ENCODE measurements around the gene SYCE3.
"Not testable (repeated sequence)": the region's sequence is repeated elsewhere in the genome, so short reads cannot be mapped to it uniquely, and the experiment has no call there.

SYCE3 gene

GRCh38 chr22:50562523-50563412, at the start of gene SYCE3:
TSS of gene SYCE3 (minus strand) at chr22:50562919. CDS start at chr22:50556405, 6,514 bp downstream.
- H3K27ac ChIP-seq: peak within 1 kb of the TSS; percentile 47
- peak; percentile 49 for DNase-seq (ENCODE audit: low read depth, low spot score)

GRCh38 chr22:50612168-50612527, 49.4 kb upstream of the SYCE3 start:
- DNase-seq (ENCODE audit: low read depth, low spot score): no peak
- no peak overlapping the region for H3K27ac ChIP-seq

- DNase-seq (ENCODE audit: low read depth, low spot score): no peak
- no peak overlapping the region for H3K27ac ChIP-seq
Measured at GRCh38 chr22:50611341-50612060, 48.8 kb upstream of the SYCE3 start.

- no peak for DNase-seq (ENCODE audit: low read depth, low spot score)
- H3K27ac ChIP-seq: no peak overlapping the region
Measured at GRCh38 chr22:50610581-50610980, 47.9 kb upstream of the SYCE3 start.

GRCh38 chr22:50610041-50610451, 47.3 kb upstream of the SYCE3 start:
- no peak for DNase-seq (ENCODE audit: low read depth, low spot score)
- no peak overlapping the region for H3K27ac ChIP-seq

- no peak overlapping the region for H3K27ac ChIP-seq
- DNase-seq (ENCODE audit: low read depth, low spot score): no peak
Measured at GRCh38 chr22:50609599-50609998, 46.9 kb upstream of the SYCE3 start.

- no peak overlapping the region for H3K27ac ChIP-seq
- no peak for DNase-seq (ENCODE audit: low read depth, low spot score)
Measured at GRCh38 chr22:50608996-50609395, 46.3 kb upstream of the SYCE3 start.

GRCh38 chr22:50608058-50608840, 45.5 kb upstream of the SYCE3 start:
- H3K27ac ChIP-seq: not testable (repeated sequence)

GRCh38 chr22:50607659-50608020, 44.9 kb upstream of the SYCE3 start:
- no peak overlapping the region for H3K27ac ChIP-seq
- no peak for DNase-seq (ENCODE audit: low read depth, low spot score)

More at GRCh38 chr22:50608058-50608840, 45.5 kb upstream of the SYCE3 start:
- DNase-seq (ENCODE audit: low read depth, low spot score): not testable (repeated sequence)

- H3K27ac ChIP-seq: no peak overlapping the region
- no peak for DNase-seq (ENCODE audit: low read depth, low spot score)
Measured at GRCh38 chr22:50606946-50607658, 44.4 kb upstream of the SYCE3 start.

- no peak overlapping the region for H3K27ac ChIP-seq
- DNase-seq (ENCODE audit: low read depth, low spot score): no peak
Measured at GRCh38 chr22:50606165-50606945, 43.6 kb upstream of the SYCE3 start.

- DNase-seq (ENCODE audit: low read depth, low spot score): no peak
- H3K27ac ChIP-seq: no peak overlapping the region
Measured at GRCh38 chr22:50605613-50606074, 42.9 kb upstream of the SYCE3 start.

GRCh38 chr22:50605002-50605612, 42.4 kb upstream of the SYCE3 start:
- no peak overlapping the region for H3K27ac ChIP-seq
- DNase-seq (ENCODE audit: low read depth, low spot score): no peak

- no peak for DNase-seq (ENCODE audit: low read depth, low spot score)
Measured at GRCh38 chr22:50604256-50605001, 41.7 kb upstream of the SYCE3 start.

GRCh38 chr22:50603511-50604255, 41.0 kb upstream of the SYCE3 start:
- no peak for DNase-seq (ENCODE audit: low read depth, low spot score)
- no peak overlapping the region for H3K27ac ChIP-seq

More at GRCh38 chr22:50604256-50605001, 41.7 kb upstream of the SYCE3 start:
- H3K27ac ChIP-seq: no peak overlapping the region

GRCh38 chr22:50602338-50602700, 39.6 kb upstream of the SYCE3 start:
- no peak overlapping the region for H3K27ac ChIP-seq
- DNase-seq (ENCODE audit: low read depth, low spot score): no peak

- H3K27ac ChIP-seq: no peak overlapping the region
Measured at GRCh38 chr22:50601669-50602337, 39.1 kb upstream of the SYCE3 start.

More at GRCh38 chr22:50601669-50602337, 39.1 kb upstream of the SYCE3 start:
- no peak for DNase-seq (ENCODE audit: low read depth, low spot score)
